ENCODE data around the gene KCNAB1.

KCNAB1 gene

DNA sequence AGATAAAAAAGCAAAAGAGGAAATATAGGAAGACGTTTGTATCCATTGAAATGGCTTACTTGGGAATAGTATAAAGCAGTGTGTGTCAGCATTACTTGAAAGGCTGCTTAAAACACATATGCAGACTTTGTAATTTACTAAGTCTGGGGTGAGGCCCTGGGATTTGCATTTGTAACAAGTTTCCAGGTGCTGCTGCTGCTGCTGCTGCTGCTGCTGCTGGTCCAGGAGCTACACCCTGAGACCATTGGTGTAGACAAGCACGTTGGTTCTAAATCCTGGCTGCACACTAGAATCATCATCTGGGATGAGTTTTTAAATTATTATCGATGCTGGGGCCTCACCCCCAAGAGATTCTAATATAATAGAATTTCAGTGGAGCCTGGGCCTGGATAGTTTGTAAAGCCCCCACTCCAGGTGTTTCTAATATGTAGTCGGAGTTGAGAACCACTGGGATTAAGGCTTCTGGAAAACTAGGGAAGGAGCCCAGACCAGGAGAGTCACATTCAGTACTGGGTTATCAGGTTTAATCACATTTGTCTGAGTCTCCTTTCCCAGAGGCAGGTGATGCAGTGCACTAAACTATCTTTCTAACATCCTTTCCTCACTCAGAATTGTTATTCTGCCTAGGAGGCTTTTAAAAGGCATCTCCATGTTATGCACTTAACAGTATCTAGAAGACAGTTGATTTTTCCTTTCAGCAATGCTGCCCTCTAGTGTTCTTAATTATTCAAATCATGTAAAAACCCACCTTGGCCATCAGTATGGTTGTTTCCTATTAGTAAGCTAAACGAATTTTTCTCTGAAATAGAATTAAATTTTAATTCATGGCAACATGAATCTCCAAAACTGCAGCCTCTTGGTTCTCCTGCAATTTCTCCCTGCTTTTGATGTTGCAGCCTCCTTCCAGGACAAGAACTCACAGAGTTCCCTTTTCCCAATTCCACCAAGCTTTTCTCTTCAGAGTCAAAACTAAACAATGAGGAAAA lies 389.1 kb downstream of the KCNAB1 start:
- no peak for DNase-seq

- DNase-seq, result no peak
These were observed 391.8 kb downstream of the KCNAB1 start for GRCh38 chr3:156511987-156512677.

GRCh38 chr3:156513619-156514018 lies 393.2 kb downstream of the KCNAB1 start:
- no peak for DNase-seq

DNA sequence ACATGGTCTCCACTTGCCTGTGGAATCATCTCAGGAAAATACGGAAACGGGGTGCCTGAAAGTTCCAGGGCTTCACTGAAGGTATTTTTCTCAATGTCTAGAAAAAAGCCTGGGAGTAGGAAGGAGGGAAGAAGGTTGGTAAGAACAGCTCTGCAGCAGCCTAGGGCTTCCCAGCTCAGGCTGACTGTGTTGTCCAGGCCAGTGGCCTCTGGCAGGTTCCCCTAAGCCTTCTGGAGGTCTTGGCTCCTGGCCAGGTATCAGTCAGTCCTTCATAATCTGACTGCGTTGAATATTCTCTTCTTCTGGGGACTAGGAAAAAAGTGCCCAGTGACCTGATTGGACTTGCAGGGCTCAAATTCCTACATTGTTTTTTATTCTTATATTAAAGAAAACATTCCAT lies 395.9 kb downstream of the KCNAB1 start:
- no peak for DNase-seq

GRCh38 chr3:156516961-156517360 lies 396.6 kb downstream of the KCNAB1 start:
- no peak for DNase-seq

GRCh38 chr3:156518726-156519125 lies 398.3 kb downstream of the KCNAB1 start:
- no peak for DNase-seq

- DNase-seq, result no peak
These were observed 399.4 kb downstream of the KCNAB1 start for GRCh38 chr3:156519758-156520162.

DNA sequence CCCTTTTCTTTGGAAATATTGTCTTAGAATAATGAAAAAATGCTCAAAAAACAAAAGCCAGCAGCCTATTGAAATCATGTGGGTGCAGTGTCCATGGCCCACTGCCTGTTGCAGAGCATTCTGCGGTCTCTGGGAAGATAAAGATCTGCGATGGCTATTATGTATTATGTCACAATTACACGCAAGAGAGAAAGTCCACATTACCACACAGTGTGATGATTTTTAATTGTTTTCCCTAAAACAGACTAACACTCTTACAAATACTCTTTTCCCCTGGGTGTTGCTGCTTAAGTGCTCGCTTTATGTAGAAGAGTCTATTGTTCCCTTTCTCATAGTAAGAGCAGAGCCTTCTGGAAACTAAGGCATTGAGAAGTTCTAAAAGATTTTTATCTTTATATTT lies 402.3 kb downstream of the KCNAB1 start:
- no peak for DNase-seq

DNA sequence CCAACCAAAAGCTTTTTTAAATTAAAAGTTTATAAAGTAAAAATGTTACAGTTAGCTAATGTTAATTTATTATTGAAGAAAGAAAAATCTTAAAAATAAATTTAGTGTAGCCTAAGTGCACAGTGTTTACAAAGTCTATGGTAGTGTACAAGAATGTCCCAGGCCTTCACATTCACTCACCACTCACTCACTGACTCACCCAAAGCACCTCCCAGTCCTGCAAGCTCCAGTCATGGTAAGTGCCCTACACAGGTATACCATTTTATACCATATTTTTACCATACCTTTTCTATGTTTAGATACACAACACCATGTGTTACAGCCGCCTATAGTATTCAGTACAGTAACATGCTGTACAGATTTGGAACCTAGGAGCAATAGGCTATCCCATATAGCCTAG lies 405.4 kb downstream of the KCNAB1 start:
- DNase-seq, result no peak

DNA sequence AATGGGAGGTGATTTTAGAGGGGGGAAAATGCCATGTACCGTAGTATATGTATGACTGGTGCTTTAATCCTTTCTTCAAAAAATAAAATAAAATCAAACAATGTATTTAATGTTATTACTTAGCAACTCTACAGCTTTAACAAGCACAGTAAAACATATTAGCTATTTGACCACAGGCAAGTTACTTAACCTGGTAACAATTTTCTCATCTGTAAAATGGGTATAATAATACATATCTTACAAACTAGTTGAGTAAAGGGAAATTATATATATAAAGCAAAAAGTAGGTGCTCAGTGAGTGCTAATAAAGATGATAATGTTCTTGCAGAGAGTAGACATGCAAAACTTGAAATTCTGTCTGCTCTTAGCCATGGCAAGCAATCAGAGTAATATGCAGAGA lies 406.7 kb downstream of the KCNAB1 start:
- no peak for DNase-seq

GRCh38 chr3:156530980-156531379 lies 410.6 kb downstream of the KCNAB1 start:
- DNase-seq, result no peak

DNA sequence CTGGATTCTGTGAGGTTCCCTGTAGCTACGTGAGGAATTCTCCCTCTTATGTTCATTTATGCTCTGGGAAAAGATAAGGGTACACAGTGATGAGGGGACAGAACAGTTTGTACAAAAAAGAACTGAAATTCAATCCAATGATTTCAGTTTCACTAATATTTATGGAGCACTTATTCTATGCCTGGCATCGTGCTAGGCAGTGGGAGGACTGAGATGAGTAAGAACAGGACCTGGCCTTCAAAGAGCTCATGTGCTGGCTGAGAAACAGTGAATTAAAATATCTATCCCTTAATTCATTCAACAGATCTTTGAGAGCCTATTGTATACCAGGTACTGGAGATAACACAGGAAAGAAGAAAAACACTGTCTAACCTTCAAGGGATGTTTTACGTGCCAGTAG lies 412.4 kb downstream of the KCNAB1 start:
- DNase-seq, result no peak

DNA sequence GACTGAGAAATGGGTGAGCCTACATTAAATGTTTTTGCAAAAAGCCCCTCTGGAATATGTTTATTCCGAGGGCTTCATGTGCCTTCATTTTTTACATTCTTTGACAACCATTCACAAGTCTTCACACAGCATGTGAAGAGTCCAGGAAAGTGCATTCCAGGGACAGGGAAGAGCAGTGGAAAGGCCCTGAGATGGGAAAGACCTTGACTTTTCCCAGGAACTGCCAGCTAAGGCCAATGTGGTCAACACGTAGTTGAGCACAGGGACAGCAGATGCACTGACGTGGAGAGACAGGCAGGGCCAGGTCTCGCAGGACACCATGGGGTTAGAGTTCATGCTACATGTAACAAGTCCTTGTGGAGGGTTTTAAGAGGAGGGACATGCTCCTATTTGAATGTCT lies 412.8 kb downstream of the KCNAB1 start:
- DNase-seq, result no peak

DNA sequence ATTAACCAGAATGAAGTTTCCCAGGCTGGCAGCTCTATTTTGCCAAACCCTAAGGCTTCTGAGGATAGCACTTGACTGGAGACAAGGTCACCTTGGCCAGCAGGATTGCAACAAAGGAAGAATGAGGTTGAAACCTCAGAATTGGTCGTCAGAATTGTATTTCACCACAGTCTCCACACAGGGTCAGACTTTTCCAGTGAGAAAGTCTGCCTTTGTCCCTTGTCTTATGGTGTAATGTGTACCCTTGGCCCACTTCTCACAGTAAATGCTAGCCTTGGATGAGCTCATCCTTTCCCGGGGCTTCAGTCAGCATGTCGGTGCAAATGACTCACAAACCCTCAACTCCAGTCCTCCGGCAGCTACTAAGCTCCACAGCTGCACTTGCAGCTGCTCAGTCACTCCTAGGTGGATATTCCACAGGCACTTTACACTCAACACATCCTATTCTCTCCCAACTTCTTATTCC lies 414.8 kb downstream of the KCNAB1 start:
- DNase-seq, result no peak

DNA sequence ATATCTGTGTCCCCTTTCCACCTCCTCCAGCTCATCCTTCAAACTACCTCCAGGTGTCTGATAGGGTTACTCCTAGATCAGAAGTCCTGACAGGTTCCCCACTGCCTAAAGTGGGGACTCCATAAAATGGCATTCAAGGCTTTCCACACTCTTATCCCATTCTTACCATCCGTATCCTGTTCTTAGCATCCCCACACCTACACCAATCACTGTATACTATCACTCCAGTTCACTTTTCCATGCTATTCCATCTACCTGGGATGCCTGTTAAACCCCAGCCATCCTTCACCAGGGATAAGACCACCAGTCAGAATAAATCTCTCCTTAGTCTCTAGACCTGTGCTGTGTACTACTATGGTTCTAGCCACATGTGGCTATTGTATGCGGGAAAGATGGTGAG lies 415.4 kb downstream of the KCNAB1 start:
- DNase-seq, result no peak

DNA sequence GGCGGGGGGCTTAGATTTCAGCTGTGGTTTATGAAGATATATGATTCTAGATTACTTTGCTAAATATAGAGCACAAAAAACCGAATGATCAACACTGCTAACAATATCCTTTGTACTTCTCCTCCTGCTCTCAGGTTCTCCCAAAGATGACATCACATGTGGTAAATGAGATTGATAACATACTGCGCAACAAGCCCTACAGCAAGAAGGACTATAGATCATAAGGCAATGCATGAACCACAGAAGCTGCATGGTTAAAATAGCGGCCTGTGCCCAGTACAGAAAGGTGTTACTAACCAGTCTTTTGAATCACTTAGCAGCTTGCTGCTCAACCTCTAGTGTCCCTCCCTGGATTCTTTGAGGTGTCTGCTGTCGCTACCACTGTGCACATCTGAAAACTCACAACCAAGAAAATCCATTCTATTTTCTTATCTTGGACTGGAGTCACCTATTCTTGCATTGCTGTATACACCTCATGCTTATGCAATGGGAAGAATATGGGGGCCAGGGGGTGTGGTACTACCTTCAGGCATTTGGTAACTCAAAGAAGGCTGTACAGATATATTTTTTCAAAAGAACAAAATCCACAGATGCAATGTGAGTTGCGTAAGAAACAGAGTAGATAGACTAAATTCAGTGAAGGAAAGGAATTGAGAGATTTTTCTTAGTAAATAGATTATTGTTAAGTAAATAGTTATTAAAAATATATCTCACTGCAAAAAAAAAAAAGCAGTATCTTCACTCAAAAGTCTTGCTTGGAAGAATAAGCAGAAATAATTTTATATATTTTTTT lies 416.3 kb downstream of the KCNAB1 start:
- no peak for DNase-seq

DNA sequence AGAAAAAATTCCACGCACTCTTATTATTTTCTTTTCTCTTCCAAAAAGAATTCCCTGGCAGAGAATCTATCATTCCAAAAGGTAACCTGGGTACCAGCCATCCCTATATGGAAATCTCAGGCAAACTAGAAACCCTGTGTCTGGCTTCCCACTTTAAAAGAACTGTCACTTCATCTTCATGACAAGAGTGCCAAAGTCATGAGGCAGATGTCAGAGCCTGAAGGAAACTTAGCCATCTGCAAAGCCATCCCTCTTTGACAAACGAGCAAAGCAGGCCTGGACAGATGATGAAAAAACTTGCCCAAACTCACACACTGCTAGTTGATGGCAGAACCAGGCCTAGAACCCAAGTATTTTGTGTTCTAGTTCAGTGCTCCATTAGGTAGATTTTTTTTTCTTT lies 418.7 kb downstream of the KCNAB1 start:
- DNase-seq, result no peak

DNA sequence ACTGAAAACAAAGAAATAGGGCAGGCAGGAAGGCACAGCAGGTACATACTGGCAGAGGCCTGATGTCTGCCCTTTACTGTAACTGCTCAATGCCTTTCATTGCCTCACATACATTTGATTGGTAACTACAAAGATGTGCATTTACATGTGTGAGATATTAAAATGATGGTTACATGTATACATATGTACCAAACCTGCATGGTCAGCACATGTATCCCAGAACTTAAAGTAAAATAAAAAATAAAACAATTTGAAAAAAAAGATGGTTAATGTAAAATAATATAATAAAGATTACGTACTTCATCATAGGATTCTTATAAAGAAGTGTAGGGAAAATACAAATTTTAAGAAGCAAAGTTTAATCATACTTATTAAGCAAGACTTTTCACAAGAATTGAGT lies 419.4 kb downstream of the KCNAB1 start:
- no peak for DNase-seq

GRCh38 chr3:156542101-156543042 lies 422.0 kb downstream of the KCNAB1 start:
- no peak for DNase-seq

DNA sequence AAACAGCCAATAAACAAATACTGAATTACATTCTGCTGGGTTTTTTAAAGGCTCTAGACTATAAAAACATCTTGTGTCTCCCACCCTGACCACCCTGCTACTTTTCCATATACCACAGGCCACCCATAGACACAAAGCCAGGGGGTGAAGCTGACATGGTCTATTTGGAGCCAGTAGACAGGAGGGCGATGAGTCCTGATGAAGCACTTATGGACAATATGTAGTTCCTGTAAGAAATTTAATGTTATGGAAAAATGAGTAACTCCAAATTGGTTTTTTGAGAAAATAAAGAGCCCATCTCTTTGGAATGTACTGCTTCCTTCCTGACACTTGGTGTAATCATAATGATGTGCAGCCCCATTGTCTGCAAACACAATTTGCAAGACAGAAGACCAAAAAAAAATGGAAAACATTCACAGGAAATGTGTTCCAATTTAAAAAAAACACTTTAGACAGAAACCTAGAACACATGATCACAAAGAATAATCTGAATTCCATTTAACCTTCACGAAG lies 422.7 kb downstream of the KCNAB1 start:
- no peak for DNase-seq

GRCh38 chr3:156547637-156548036 lies 427.3 kb downstream of the KCNAB1 start:
- no peak for DNase-seq
